GM19351 (cell line): ENCODE results near the gene PTPN14.
A peak's percentile ranks its signal among the peaks of the same experiment; 100 is the strongest.
"Not testable (repeated sequence)": the region's sequence is repeated elsewhere in the genome, so short reads cannot be mapped to it uniquely, and the experiment has no call there.

Experiments
- ATAC-seq: cut with Tn5 transposase; IDR thresholded peaks from one replicate; pipeline ENCODE4 v1.9.1; 2021; ENCODE audit warnings: mild to moderate bottlenecking, moderate library complexity; ENCODE audit not compliant: unreplicated experiment

PTPN14 gene

GRCh38 chr1:214551436-214552173 is at the start of gene PTPN14:
TSS of gene PTPN14 (minus strand) at chr1:214551602. CDS start at chr1:214464803, 86,799 bp downstream.
- ATAC-seq: peak; percentile 46

GRCh38 chr1:214593158-214593557 is 41.8 kb upstream of the PTPN14 start:
- ATAC-seq: no peak

- ATAC-seq: not testable (repeated sequence)
These were observed 40.5 kb upstream of the PTPN14 start for GRCh38 chr1:214591918-214592317.

- no peak for ATAC-seq
These were observed 39.3 kb upstream of the PTPN14 start for GRCh38 chr1:214590696-214591095.

GRCh38 chr1:214588963-214589597 is 37.7 kb upstream of the PTPN14 start:
- ATAC-seq: no peak

GRCh38 chr1:214587165-214587564 is 35.8 kb upstream of the PTPN14 start:
- no peak for ATAC-seq

- ATAC-seq: no peak
These were observed 35.2 kb upstream of the PTPN14 start for GRCh38 chr1:214586621-214587020.

GRCh38 chr1:214584805-214585766 is 33.7 kb upstream of the PTPN14 start:
- ATAC-seq: peak; percentile 96

GRCh38 chr1:214583824-214584554 is 32.6 kb upstream of the PTPN14 start:
- ATAC-seq: no peak

GRCh38 chr1:214583113-214583512 is 31.7 kb upstream of the PTPN14 start:
- ATAC-seq: no peak

- no peak for ATAC-seq
These were observed 31.0 kb upstream of the PTPN14 start for GRCh38 chr1:214582289-214582891.

- no peak for ATAC-seq
These were observed 30.4 kb upstream of the PTPN14 start for GRCh38 chr1:214581785-214582184.

GRCh38 chr1:214579183-214579582 is 27.8 kb upstream of the PTPN14 start:
- ATAC-seq: no peak

- not testable (repeated sequence) for ATAC-seq
These were observed 24.7 kb upstream of the PTPN14 start for GRCh38 chr1:214576120-214576519.

GRCh38 chr1:214574598-214575411 is 23.4 kb upstream of the PTPN14 start:
- ATAC-seq: no peak

- no peak for ATAC-seq
These were observed 22.2 kb upstream of the PTPN14 start for GRCh38 chr1:214573386-214574318.

GRCh38 chr1:214571281-214571680 is 19.9 kb upstream of the PTPN14 start:
- ATAC-seq: no peak

- ATAC-seq: no peak
These were observed 19.0 kb upstream of the PTPN14 start for GRCh38 chr1:214570442-214570841.
